Caco-2 (cell line): ENCODE measurements around the gene MYBPC3. TPM values are rescaled to one million over a fixed set of nuclear protein-coding genes. Genes with fewer than 3 reads are reported as not detected.

ENCODE experiments used
- BruUV-seq: library from RNA; stranded (reverse); fragments of 400-500 nt; replicated peaks from 2 replicates; lab custom pipeline; 2021; lab: Mats Ljungman, UMichigan
- CTCF ChIA-PET: fragments of 300-600 bp; sonication (Branson Sonifier 250); formaldehyde crosslinking; loops from one replicate; lab custom pipeline; 2022; ENCODE audit warnings: antibody characterized with exemption; lab: Charles Lee
- POLR2A ChIA-PET: fragments of 300-600 bp; sonication (Branson Sonifier 250); formaldehyde crosslinking; loops from one replicate; lab custom pipeline; 2022; ENCODE audit warnings: antibody characterized with exemption; lab: Charles Lee
- DNase-seq, 2 experiments: peaks; one replicate each; pipeline versions ENCODE4 v3.0.0 to v3.0.0-alpha.2; 2020 to 2022
- H3K27me3 ChIP-seq: replicated peaks from 2 replicates; pipeline ENCODE4 v1.6.0; 2011; ENCODE audit warnings: low read length; ENCODE audit not compliant: control insufficient read depth, insufficient read depth
- H3K36me3 ChIP-seq: 2 replicates; pipeline ENCODE4 v1.5.1; 2011; ENCODE audit warnings: low read length; ENCODE audit not compliant: control insufficient read depth, insufficient read depth
- H3K4me1 ChIP-seq: fragments of 250-450 bp; sonication (Bioruptor Pico); 2 replicates; pipeline ENCODE4 v1.5.1; 2020; ENCODE audit warnings: mild to moderate bottlenecking
- H3K4me3 ChIP-seq: 2 replicates; pipeline ENCODE4 v1.5.1; 2011; ENCODE audit warnings: low read depth, mild to moderate bottlenecking, control low read depth, low read length
- H3K9me3 ChIP-seq: fragments of 250-450 bp; sonication (Bioruptor Pico); 2 replicates; pipeline ENCODE4 v1.5.1; 2020; ENCODE audit warnings: mild to moderate bottlenecking, moderate library complexity
- H3K27ac Mint-ChIP-seq: one replicate; pipeline ENCODE4 v1.8.0; 2022; ENCODE audit warnings: mixed read lengths; ENCODE audit not compliant: unreplicated experiment
- H3K27me3 Mint-ChIP-seq: one replicate; pipeline ENCODE4 v1.8.0; 2022; ENCODE audit warnings: mixed read lengths; ENCODE audit not compliant: insufficient read depth, unreplicated experiment
- H3K36me3 Mint-ChIP-seq: one replicate; pipeline ENCODE4 v1.8.0; 2022; ENCODE audit warnings: mild to moderate bottlenecking, mixed read lengths; ENCODE audit not compliant: insufficient read depth, unreplicated experiment
- H3K4me1 Mint-ChIP-seq: one replicate; pipeline ENCODE4 v1.8.0; 2022; ENCODE audit warnings: low read depth, mixed read lengths; ENCODE audit not compliant: unreplicated experiment
- H3K4me3 Mint-ChIP-seq: one replicate; pipeline ENCODE4 v1.8.0; 2022; ENCODE audit warnings: mild to moderate bottlenecking, moderate library complexity, mixed read lengths; ENCODE audit not compliant: unreplicated experiment
- H3K9me3 Mint-ChIP-seq: one replicate; pipeline ENCODE4 v1.8.0; 2022; ENCODE audit warnings: mixed read lengths; ENCODE audit not compliant: unreplicated experiment
- CTCF ChIP-seq, 2 experiments: fragments of 200-600 bp in 1 of 2; IDR thresholded peaks; 1 replicate in 1 of 2; 2 replicates in 1 of 2; pipeline versions ENCODE4 v1.5.1 to v1.8.0; 2011 to 2022; ENCODE audit warnings: antibody characterized with exemption in 1 of 2, control low read depth in 1 of 2, inconsistent platforms in 1 of 2, low read depth in 1 of 2, low read length in 1 of 2, mild to moderate bottlenecking in 1 of 2, moderate library complexity in 1 of 2; ENCODE audit not compliant: insufficient read depth in 1 of 2, severe bottlenecking in 1 of 2, unreplicated experiment in 1 of 2
- intact Hi-C: fragments of 100-400 bp; cut with micrococcal nuclease; formaldehyde crosslinking; loops from one replicate; pipeline ENCODE4 v1.10.0; 2022; ENCODE audit not compliant: unreplicated experiment
- total RNA-seq: library from RNA; stranded (reverse); gene quantifications from 2 replicates; pipeline ENCODE4 v1.2.3, GENCODE V29; 2022

Gene MYBPC3
- total RNA-seq, 1 experiment from 2014 or later: not detected

- Mint-ChIP-seq H3K4me3 (no peak overlapping the region), H3K9me3 (no peaks in the 10 kb centered on the region), H3K27me3 (no peaks in the 10 kb centered on the region), H3K4me1 (no peaks in the 10 kb centered on the region), H3K36me3 (no peaks in the 10 kb centered on the region), H3K27ac (no peak overlapping the region)
- CTCF ChIA-PET: interaction anchor here (0.5 to 1.1 kb wide), 3 partner anchors 18 to 640 kb away, joined by 3 to 6 read pairs (median 3); no protein-coding TSS in a partner anchor
- Histone ChIP-seq H3K36me3 (no peaks in the 10 kb centered on the region), H3K9me3 (no peaks in the 10 kb centered on the region), H3K27me3 (no peaks in the 10 kb centered on the region), H3K4me3 (no peak overlapping the region), H3K4me1 (no peaks in the 10 kb centered on the region)
- no peak for TF ChIP-seq CTCF (IDR thresholded peaks at IDR 0.05; ENCODE audit: insufficient read depth in 1 of 2, low read depth in 1 of 2, low read length in 1 of 2, severe bottlenecking in 1 of 2, unreplicated experiment in 1 of 2)
- no TSS peak for BruUV-seq
- DNase-seq: no peak
- intact Hi-C loops: no loop called here
- POLR2A ChIA-PET: interaction anchor here (1.2 kb wide), 1 partner anchor 19 kb away, joined by 7 read pairs; no protein-coding TSS in a partner anchor
These were observed 36.4 kb upstream of the MYBPC3 start for GRCh38 chr11:47388697-47389576.

GRCh38 chr11:47387944-47388696 lies 35.6 kb upstream of the MYBPC3 start:
- ChIA-PET CTCF (interaction anchor here (0.5 to 1.1 kb wide), 4 partner anchors 19 to 639 kb away, joined by 3 to 6 read pairs (median 3); no protein-coding TSS in a partner anchor), POLR2A (no interaction called here)
- no peak overlapping the region for H3K4me3 Mint-ChIP-seq
- Histone ChIP-seq H3K4me3 (no peak overlapping the region), H3K9me3 (no peaks in the 10 kb centered on the region), H3K4me1 (no peaks in the 10 kb centered on the region), H3K36me3 (no peaks in the 10 kb centered on the region), H3K27me3 (no peaks in the 10 kb centered on the region)
- H3K4me1 Mint-ChIP-seq: no peaks in the 10 kb centered on the region
- BruUV-seq: no TSS peak
- TF ChIP-seq CTCF (IDR thresholded peaks at IDR 0.05; ENCODE audit: insufficient read depth in 1 of 2, low read depth in 1 of 2, low read length in 1 of 2, severe bottlenecking in 1 of 2, unreplicated experiment in 1 of 2): no peak
- DNase-seq: no peak
- H3K27ac Mint-ChIP-seq: no peak overlapping the region
- H3K9me3 Mint-ChIP-seq: no peaks in the 10 kb centered on the region
- intact Hi-C loops: no loop called here
- no peaks in the 10 kb centered on the region for H3K27me3 Mint-ChIP-seq
- no peaks in the 10 kb centered on the region for H3K36me3 Mint-ChIP-seq

GRCh38 chr11:47384498-47384897 lies 32.0 kb upstream of the MYBPC3 start:
- no peak for DNase-seq
- Mint-ChIP-seq H3K4me3 (no peak overlapping the region), H3K9me3 (no peaks in the 10 kb centered on the region), H3K36me3 (no peaks in the 10 kb centered on the region), H3K27ac (no peak overlapping the region), H3K27me3 (no peaks in the 10 kb centered on the region), H3K4me1 (no peaks in the 10 kb centered on the region)
- Histone ChIP-seq H3K4me3 (no peak overlapping the region), H3K9me3 (no peaks in the 10 kb centered on the region), H3K27me3 (no peaks in the 10 kb centered on the region), H3K36me3 (no peaks in the 10 kb centered on the region), H3K4me1 (no peaks in the 10 kb centered on the region)
- CTCF ChIA-PET: no interaction called here
- POLR2A ChIA-PET: no interaction called here
- TF ChIP-seq CTCF (IDR thresholded peaks at IDR 0.05; ENCODE audit: insufficient read depth in 1 of 2, low read depth in 1 of 2, low read length in 1 of 2, severe bottlenecking in 1 of 2, unreplicated experiment in 1 of 2): no peak
- intact Hi-C loops: no loop called here
- no TSS peak for BruUV-seq
